OCI-LY1 (cell line): ENCODE measurements around the gene ZFP57.

ENCODE experiments used
- H2AFZ ChIP-seq: fragments of 200-600 bp; sonication (generic), shearing (Covaris generic); 2 replicates; pipeline ENCODE4 v1.6.0; 2014; ENCODE audit warnings: antibody characterized with exemption, mild to moderate bottlenecking, low read length
- H3F3A ChIP-seq: fragments of 200-600 bp; sonication (generic), shearing (Covaris generic); 2 replicates; pipeline ENCODE4 v1.6.0; 2014; ENCODE audit warnings: mild to moderate bottlenecking, antibody characterized with exemption, low read length, moderate library complexity; ENCODE audit not compliant: insufficient read depth
- H3K27ac ChIP-seq: fragments of 200-600 bp; sonication (generic); 2 replicates; pipeline ENCODE4 v1.5.1; 2014; ENCODE audit warnings: low read length, mixed run types, mild to moderate bottlenecking, low read depth; ENCODE audit not compliant: poor library complexity, severe bottlenecking
- H3K27me3 ChIP-seq: fragments of 200-600 bp; sonication (generic); 2 replicates; pipeline ENCODE4 v1.6.0; 2014; ENCODE audit warnings: antibody characterized with exemption, mild to moderate bottlenecking, low read length, moderate library complexity; ENCODE audit not compliant: insufficient read depth
- H3K36me3 ChIP-seq: fragments of 200-600 bp; sonication (generic); 2 replicates; pipeline ENCODE4 v1.6.1; 2014; ENCODE audit warnings: mild to moderate bottlenecking, antibody characterized with exemption, low read length, moderate library complexity, mixed read lengths; ENCODE audit not compliant: insufficient read depth
- H3K4me1 ChIP-seq: fragments of 200-600 bp; sonication (generic); 2 replicates; pipeline ENCODE4 v1.5.1; 2014; ENCODE audit warnings: mild to moderate bottlenecking, low read length, moderate library complexity; ENCODE audit not compliant: insufficient read depth, severe bottlenecking
- H3K4me2 ChIP-seq: fragments of 200-600 bp; sonication (generic), shearing (Covaris generic); 2 replicates; pipeline ENCODE4 v1.6.1; 2014; ENCODE audit warnings: low read length
- H3K4me3 ChIP-seq: fragments of 200-600 bp; sonication (generic); 2 replicates; pipeline ENCODE4 v1.5.1; 2014; ENCODE audit warnings: low read length, low read depth, mild to moderate bottlenecking, mixed read lengths; ENCODE audit not compliant: poor library complexity, severe bottlenecking
- H3K79me2 ChIP-seq: fragments of 200-600 bp; shearing (Covaris generic); 2 replicates; pipeline ENCODE4 v1.6.1; 2016; ENCODE audit warnings: mixed run types, low read length, mixed read lengths; ENCODE audit not compliant: insufficient read depth
- H3K9ac ChIP-seq: fragments of 200-600 bp; sonication (generic), shearing (Covaris generic); 2 replicates; pipeline ENCODE4 v1.6.1; 2014; ENCODE audit warnings: mild to moderate bottlenecking, low read length, mixed read lengths
- H3K9me2 ChIP-seq: fragments of 200-600 bp; sonication (generic), shearing (Covaris generic); 2 replicates; pipeline ENCODE4 v1.6.1; 2014; ENCODE audit warnings: low read depth, mild to moderate bottlenecking, low read length, mixed read lengths
- H3K9me3 ChIP-seq: fragments of 200-600 bp; shearing (Covaris generic); 2 replicates; pipeline ENCODE4 v1.6.1; 2014; ENCODE audit warnings: low read length, mixed read lengths
- H4K20me1 ChIP-seq: fragments of 200-600 bp; sonication (generic), shearing (Covaris generic); 2 replicates; pipeline ENCODE4 v1.6.0; 2016; ENCODE audit warnings: mild to moderate bottlenecking, low read length; ENCODE audit not compliant: insufficient read depth
- CTCF ChIP-seq: fragments of 200-600 bp; sonication (generic), shearing (Covaris generic); IDR thresholded peaks from 2 replicates; pipeline ENCODE4 v1.5.1; 2017; ENCODE audit warnings: mild to moderate bottlenecking, antibody characterized with exemption, low read length, moderate library complexity, mixed read lengths
- EZH2 ChIP-seq: fragments of 200-600 bp; sonication (generic), shearing (Covaris generic); IDR thresholded peaks from 2 replicates; pipeline ENCODE4 v1.8.0; 2017; ENCODE audit warnings: borderline replicate concordance, mixed run types, mild to moderate bottlenecking, antibody characterized with exemption, low read length, moderate library complexity, mixed read lengths

The ZFP57 gene

GRCh38 chr6:29680904-29681303 is at the start of gene ZFP57:
TSS of gene ZFP57 (minus strand) at chr6:29681152. CDS start at chr6:29677003, 4,149 bp downstream.
- H3K36me3 ChIP-seq: no peaks in the 10 kb centered on the region
- TF ChIP-seq EZH2 (no peak), CTCF (no peak)
- H3K9me2 ChIP-seq: no peaks in the 10 kb centered on the region
- no peak within 1 kb of the TSS for H3K27ac ChIP-seq
- no peak within 1 kb of the TSS for H3K4me3 ChIP-seq
- no peaks in the 10 kb centered on the region for H3F3A ChIP-seq
- no peak within 1 kb of the TSS for H2AFZ ChIP-seq
- no peak within 1 kb of the TSS for H3K9ac ChIP-seq
- H3K4me1 ChIP-seq: no peaks in the 10 kb centered on the region
- no peak within 1 kb of the TSS for H3K4me2 ChIP-seq
- H3K9me3 ChIP-seq: no peaks in the 10 kb centered on the region
- H4K20me1 ChIP-seq: no peaks in the 10 kb centered on the region
- no peaks in the 10 kb centered on the region; the same call in 1 of the 2 replicates for H3K27me3 ChIP-seq
- H3K79me2 ChIP-seq: no peaks in the 10 kb centered on the region

- no peak overlapping the region for H3K4me3 ChIP-seq
- H3K9me2 ChIP-seq: no peaks in the 10 kb centered on the region
These were observed 49.7 kb upstream of the ZFP57 start for GRCh38 chr6:29730575-29731126.

GRCh38 chr6:29729774-29730328 is 48.9 kb upstream of the ZFP57 start:
- no peak overlapping the region for H3K4me3 ChIP-seq
- no peak for TF ChIP-seq EZH2
- TF ChIP-seq CTCF: no peak
- H3K4me2 ChIP-seq: no peak overlapping the region
- H3K79me2 ChIP-seq: no peaks in the 10 kb centered on the region
- H4K20me1 ChIP-seq: no peaks in the 10 kb centered on the region
- H3K9me2 ChIP-seq: no peaks in the 10 kb centered on the region
- no peaks in the 10 kb centered on the region for H3K27me3 ChIP-seq
- H3K9ac ChIP-seq: no peak overlapping the region
- H2AFZ ChIP-seq: no peak overlapping the region
- no peaks in the 10 kb centered on the region; the same call in 1 of the 2 replicates for H3K36me3 ChIP-seq
- H3K9me3 ChIP-seq: no peaks in the 10 kb centered on the region
- H3K4me1 ChIP-seq: no peaks in the 10 kb centered on the region
- H3F3A ChIP-seq: no peaks in the 10 kb centered on the region
- no peak overlapping the region for H3K27ac ChIP-seq

More at GRCh38 chr6:29730575-29731126, 49.7 kb upstream of the ZFP57 start:
- Histone ChIP-seq H4K20me1 (no peaks in the 10 kb centered on the region), H3K79me2 (no peaks in the 10 kb centered on the region), H3K27me3 (no peaks in the 10 kb centered on the region), H3K27ac (no peak overlapping the region), H2AFZ (no peak overlapping the region), H3K9me3 (no peaks in the 10 kb centered on the region), H3K36me3 (no peaks in the 10 kb centered on the region; the same call in 1 of the 2 replicates), H3K9ac (no peak overlapping the region), H3F3A (no peaks in the 10 kb centered on the region), H3K4me2 (no peak overlapping the region), H3K4me1 (no peaks in the 10 kb centered on the region)
- TF ChIP-seq EZH2 (no peak), CTCF (no peak)
